Measurements from ENCODE around the gene OBSCN.

Gene OBSCN

DNA sequence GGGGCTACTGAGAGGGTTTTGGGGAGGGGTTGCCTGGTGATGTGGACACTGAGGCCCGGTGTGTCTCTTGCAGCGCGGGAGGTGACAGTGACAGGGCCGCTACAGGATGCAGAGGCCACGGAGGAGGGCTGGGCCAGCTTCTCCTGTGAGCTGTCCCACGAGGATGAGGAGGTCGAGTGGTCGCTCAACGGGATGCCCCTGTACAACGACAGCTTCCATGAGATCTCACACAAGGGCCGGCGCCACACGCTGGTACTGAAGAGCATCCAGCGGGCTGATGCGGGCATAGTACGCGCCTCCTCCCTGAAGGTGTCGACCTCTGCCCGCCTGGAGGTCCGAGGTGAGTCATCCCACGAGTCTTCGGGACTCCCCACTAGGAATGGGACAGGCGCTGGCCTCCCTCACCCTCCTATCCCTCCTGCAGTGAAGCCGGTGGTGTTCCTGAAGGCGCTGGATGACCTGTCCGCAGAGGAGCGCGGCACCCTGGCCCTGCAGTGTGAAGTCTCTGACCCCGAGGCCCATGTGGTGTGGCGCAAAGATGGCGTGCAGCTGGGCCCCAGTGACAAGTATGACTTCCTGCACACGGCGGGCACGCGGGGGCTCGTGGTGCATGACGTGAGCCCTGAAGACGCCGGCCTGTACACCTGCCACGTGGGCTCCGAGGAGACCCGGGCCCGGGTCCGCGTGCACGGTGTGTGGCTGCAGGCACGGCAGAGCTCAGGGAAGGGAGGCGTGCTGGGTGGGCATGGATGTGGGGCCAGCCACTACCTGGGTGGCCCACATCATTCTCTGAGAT is 72.5 kb downstream of the OBSCN start:
- Histone ChIP-seq H2BK5ac (ENCODE audit: low read depth, low read length, poor library complexity, severe bottlenecking) (no peak overlapping the region), H3K23ac (ENCODE audit: low read length in 2 of 2) (no peak overlapping the region), H3K4me3 (ENCODE audit: insufficient read depth in 1 of 2, low read depth in 1 of 2, low read length in 2 of 2) (no peak overlapping the region), H3K79me1 (replicated peaks; ENCODE audit: low read length, poor library complexity, severe bottlenecking) (no peaks in the 10 kb centered on the region), H3K9me3 (ENCODE audit: control insufficient read depth, low read length) (no peaks in the 10 kb centered on the region), H3K4me2 (ENCODE audit: low read length, poor library complexity, severe bottlenecking) (no peak overlapping the region), H3K36me3 (ENCODE audit: control insufficient read depth in 1 of 2, insufficient read depth in 2 of 2, low read depth in 1 of 2, low read length in 2 of 2) (peaks cover 0 to 71% of the 10 kb centered on the region in 2 experiments), H2BK12ac (ENCODE audit: low read length in 2 of 2) (no peak overlapping the region), H3K18ac (ENCODE audit: low read depth in 1 of 2, low read length in 2 of 2) (no peak overlapping the region), H3K9ac (ENCODE audit: low read length) (no peak overlapping the region), H3K27me3 (ENCODE audit: control insufficient read depth in 1 of 2, insufficient read depth in 1 of 2, low read length in 2 of 2) (no peaks in the 10 kb centered on the region), H2AFZ (ENCODE audit: low read depth, low read length) (no peak overlapping the region), H3K27ac (ENCODE audit: low read length, poor library complexity, severe bottlenecking) (no peak overlapping the region), H3K4ac (ENCODE audit: low read depth in 1 of 2, low read length in 2 of 2) (no peak overlapping the region), H2BK120ac (ENCODE audit: low read depth, low read length) (no peak overlapping the region), H3K14ac (ENCODE audit: low read length in 2 of 2) (no peak overlapping the region), H4K91ac (ENCODE audit: low read length) (no peak overlapping the region), H4K8ac (ENCODE audit: low read length) (no peak overlapping the region), H2BK15ac (ENCODE audit: low read depth, poor library complexity, severe bottlenecking) (no peak overlapping the region), H3K4me1 (ENCODE audit: control insufficient read depth, insufficient read depth, low read depth, low read length) (peaks cover 9% of the 10 kb centered on the region), H2AK5ac (ENCODE audit: low read length, severe bottlenecking) (no peak overlapping the region)
- 95% methylated on average over 48 of the region's 48 CpGs for WGBS
- DNase-seq, result no peak

DNA sequence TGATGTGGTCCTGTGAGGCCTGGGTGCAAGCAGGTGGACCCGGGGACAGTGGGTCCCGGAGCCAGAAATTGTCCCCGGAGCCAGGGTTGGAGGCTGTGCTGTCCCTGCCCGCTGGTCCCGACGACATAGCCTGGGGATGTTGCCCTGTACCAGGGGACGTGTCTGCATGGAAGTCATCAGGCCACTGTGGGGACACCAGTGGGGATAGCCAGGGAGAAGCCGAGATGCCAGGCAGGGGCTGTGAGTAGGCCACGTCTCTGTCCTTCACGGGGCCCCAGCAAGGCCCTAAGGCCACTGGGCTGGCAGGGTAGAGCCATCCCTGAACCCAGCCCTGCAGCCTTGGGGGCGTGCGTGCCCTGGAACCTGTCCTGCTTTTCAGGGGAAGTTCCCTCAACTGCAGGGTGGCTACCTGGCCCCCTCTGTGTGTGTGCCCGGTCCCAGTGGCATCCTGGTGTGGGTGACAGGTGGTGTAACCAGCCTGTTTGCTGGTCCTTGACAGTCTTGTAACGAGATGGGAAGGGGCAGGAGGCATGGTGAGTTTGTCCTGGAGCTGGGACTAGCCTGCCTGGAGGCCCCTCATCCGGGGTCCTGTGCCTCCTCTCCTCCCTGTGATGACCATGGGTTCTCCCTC is 73.2 kb downstream of the OBSCN start:
- Histone ChIP-seq H2AFZ (ENCODE audit: low read depth, low read length) (no peak overlapping the region), H3K27me3 (ENCODE audit: control insufficient read depth in 1 of 2, insufficient read depth in 1 of 2, low read length in 2 of 2) (no peaks in the 10 kb centered on the region), H3K18ac (ENCODE audit: low read depth in 1 of 2, low read length in 2 of 2) (no peak overlapping the region), H2BK15ac (ENCODE audit: low read depth, poor library complexity, severe bottlenecking) (no peak overlapping the region), H3K9me3 (ENCODE audit: control insufficient read depth, low read length) (no peaks in the 10 kb centered on the region), H3K27ac (ENCODE audit: low read length, poor library complexity, severe bottlenecking) (no peak overlapping the region), H3K23ac (ENCODE audit: low read length in 2 of 2) (no peak overlapping the region), H2BK12ac (ENCODE audit: low read length in 2 of 2) (no peak overlapping the region), H3K4me3 (ENCODE audit: insufficient read depth in 1 of 2, low read depth in 1 of 2, low read length in 2 of 2) (no peak overlapping the region), H3K4me1 (ENCODE audit: control insufficient read depth, insufficient read depth, low read depth, low read length) (peaks cover 9% of the 10 kb centered on the region), H4K8ac (ENCODE audit: low read length) (no peak overlapping the region), H2BK120ac (ENCODE audit: low read depth, low read length) (no peak overlapping the region), H3K9ac (ENCODE audit: low read length) (no peak overlapping the region), H3K4ac (ENCODE audit: low read depth in 1 of 2, low read length in 2 of 2) (no peak overlapping the region), H2BK5ac (ENCODE audit: low read depth, low read length, poor library complexity, severe bottlenecking) (no peak overlapping the region), H3K36me3 (ENCODE audit: control insufficient read depth in 1 of 2, insufficient read depth in 2 of 2, low read depth in 1 of 2, low read length in 2 of 2) (peaks cover 0 to 76% of the 10 kb centered on the region in 2 experiments), H2AK5ac (ENCODE audit: low read length, severe bottlenecking) (no peak overlapping the region), H3K79me1 (replicated peaks; ENCODE audit: low read length, poor library complexity, severe bottlenecking) (no peaks in the 10 kb centered on the region), H3K4me2 (ENCODE audit: low read length, poor library complexity, severe bottlenecking) (no peak overlapping the region), H4K91ac (ENCODE audit: low read length) (no peak overlapping the region), H3K14ac (ENCODE audit: low read length in 2 of 2) (no peak overlapping the region)
- no peak for DNase-seq
- whole genome bisulfite sequencing, result 98% methylated on average over 15 of the region's 15 CpGs

DNA sequence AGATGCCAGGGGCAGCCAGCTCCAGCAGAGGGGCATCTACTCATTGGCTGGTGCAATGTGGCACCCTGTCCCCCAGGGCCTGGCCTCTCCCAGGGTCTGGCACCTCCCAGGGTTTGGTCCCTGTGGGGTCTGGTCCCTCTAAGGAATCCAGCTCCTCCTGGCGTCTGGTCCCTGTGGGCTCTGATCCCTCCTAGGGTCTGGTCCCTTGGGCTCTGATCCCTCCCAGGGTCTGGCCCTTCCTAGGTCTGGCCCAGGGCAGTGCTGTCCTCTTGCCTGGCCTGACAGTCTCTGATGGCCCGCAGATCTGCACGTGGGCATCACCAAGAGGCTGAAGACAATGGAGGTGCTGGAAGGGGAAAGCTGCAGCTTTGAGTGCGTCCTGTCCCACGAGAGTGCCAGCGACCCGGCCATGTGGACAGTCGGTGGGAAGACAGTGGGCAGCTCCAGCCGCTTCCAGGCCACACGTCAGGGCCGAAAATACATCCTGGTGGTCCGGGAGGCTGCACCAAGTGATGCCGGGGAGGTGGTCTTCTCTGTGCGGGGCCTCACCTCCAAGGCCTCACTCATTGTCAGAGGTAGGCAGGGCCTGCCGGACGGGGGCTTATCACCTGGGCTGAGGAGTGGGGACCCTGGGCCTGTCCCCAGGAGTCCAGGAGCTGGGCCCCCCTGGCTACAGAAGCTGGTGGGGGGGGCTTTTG is 73.9 kb downstream of the OBSCN start:
- Histone ChIP-seq H3K36me3 (ENCODE audit: control insufficient read depth in 1 of 2, insufficient read depth in 2 of 2, low read depth in 1 of 2, low read length in 2 of 2) (peaks cover 0 to 82% of the 10 kb centered on the region in 2 experiments), H3K18ac (ENCODE audit: low read depth in 1 of 2, low read length in 2 of 2) (no peak overlapping the region), H4K91ac (ENCODE audit: low read length) (no peak overlapping the region), H3K79me1 (replicated peaks; ENCODE audit: low read length, poor library complexity, severe bottlenecking) (no peaks in the 10 kb centered on the region), H3K23ac (ENCODE audit: low read length in 2 of 2) (no peak overlapping the region), H3K9me3 (ENCODE audit: control insufficient read depth, low read length) (no peaks in the 10 kb centered on the region), H3K14ac (ENCODE audit: low read length in 2 of 2) (no peak overlapping the region), H3K27ac (ENCODE audit: low read length, poor library complexity, severe bottlenecking) (no peak overlapping the region), H2AK5ac (ENCODE audit: low read length, severe bottlenecking) (no peak overlapping the region), H3K9ac (ENCODE audit: low read length) (no peak overlapping the region), H3K27me3 (ENCODE audit: control insufficient read depth in 1 of 2, insufficient read depth in 1 of 2, low read length in 2 of 2) (no peaks in the 10 kb centered on the region), H2AFZ (ENCODE audit: low read depth, low read length) (no peak overlapping the region), H2BK12ac (ENCODE audit: low read length in 2 of 2) (no peak overlapping the region), H3K4ac (ENCODE audit: low read depth in 1 of 2, low read length in 2 of 2) (no peak overlapping the region), H2BK15ac (ENCODE audit: low read depth, poor library complexity, severe bottlenecking) (no peak overlapping the region), H3K4me3 (ENCODE audit: insufficient read depth in 1 of 2, low read depth in 1 of 2, low read length in 2 of 2) (no peak overlapping the region), H2BK120ac (ENCODE audit: low read depth, low read length) (no peak overlapping the region), H3K4me1 (ENCODE audit: control insufficient read depth, insufficient read depth, low read depth, low read length) (peaks cover 3% of the 10 kb centered on the region), H3K4me2 (ENCODE audit: low read length, poor library complexity, severe bottlenecking) (no peak overlapping the region), H2BK5ac (ENCODE audit: low read depth, low read length, poor library complexity, severe bottlenecking) (no peak overlapping the region), H4K8ac (ENCODE audit: low read length) (no peak overlapping the region)
- no peak for DNase-seq
- 97% methylated on average over 16 of the region's 16 CpGs for WGBS
